Esophagus squamous epithelium (tissue), 4 donors: ENCODE data around the gene GREB1L.

ENCODE experiments used
- CTCF ChIP-seq, 6 experiments: fragments of 450-650 bp in 4 of 6; fragments of 200-600 bp in 2 of 6; sonication (generic) in 2 of 6; IDR thresholded peaks; one replicate each; pipeline ENCODE4 v1.5.1; 2016 to 2019; ENCODE audit warnings: antibody characterized with exemption in 6 of 6, mild to moderate bottlenecking in 4 of 6, moderate library complexity in 4 of 6
- POLR2A ChIP-seq, 4 donors: fragments of 450-650 bp; IDR thresholded peaks; one replicate each; pipeline ENCODE4 v1.6.1; 2017; ENCODE audit warnings: antibody characterized with exemption in 4 of 4, mild to moderate bottlenecking in 4 of 4, moderate library complexity in 3 of 4

GRCh38 chr18:21273568-21273967 lies 31.5 kb downstream of the GREB1L start:
- TF ChIP-seq CTCF (IDR thresholded peaks at IDR 0.05) (no peak), POLR2A (IDR thresholded peaks at IDR 0.05) (no peak)
